Stimulated activated CD8-positive, alpha-beta memory T cell treated with anti-CD3 and anti-CD28 coated beads, Interleukin-2, amount 100 ng/mL, for 1 hour (primary cell): Measurements from ENCODE around the gene ANKRD52.

Source experiments
- DNase-seq, 2 donors: peaks; one replicate each; pipeline ENCODE4 v3.0.0-alpha.2; 2020; ENCODE audit warnings: low read depth in 2 of 2

The ANKRD52 gene

DNA sequence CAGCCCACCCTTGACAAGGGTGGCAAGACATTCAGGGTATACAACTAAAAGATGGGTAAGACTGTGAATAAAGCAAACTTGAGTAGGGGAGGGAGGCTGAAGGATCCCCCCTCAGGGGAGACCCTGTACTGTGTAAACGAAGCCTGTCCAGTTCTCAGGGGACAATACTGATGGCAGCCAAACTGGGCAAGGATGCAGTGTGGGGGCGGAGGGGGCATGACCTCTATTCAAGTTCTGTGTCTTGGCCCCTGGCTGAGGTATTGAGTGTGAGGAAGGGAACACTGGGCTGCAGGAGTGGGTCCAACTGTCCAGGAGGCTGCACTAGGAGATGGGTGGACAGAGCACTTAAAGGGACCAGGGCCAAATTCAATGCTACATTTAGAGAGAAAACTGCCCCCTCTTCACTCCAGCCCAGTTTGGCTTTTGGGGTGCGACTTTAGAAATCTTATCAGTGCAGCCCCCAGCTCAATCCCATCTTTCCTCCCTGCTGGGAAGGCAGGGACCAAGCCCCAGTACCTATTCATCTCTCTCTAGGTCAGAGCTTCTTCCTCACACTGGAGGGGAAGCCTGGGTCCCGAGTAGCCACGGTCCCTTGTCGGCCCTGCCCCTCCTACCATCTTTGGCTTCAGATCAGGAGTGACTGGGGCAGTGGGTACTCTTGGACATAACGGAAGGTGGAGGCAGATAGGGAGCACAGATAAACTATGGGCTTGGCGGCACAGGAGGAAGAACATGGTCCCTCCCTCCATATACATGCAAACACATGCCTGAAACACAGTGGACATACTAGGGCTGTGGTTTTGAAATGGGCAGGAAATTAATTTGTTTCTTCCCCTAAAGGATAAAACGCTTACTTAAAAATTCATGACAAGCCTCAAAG is 16.5 kb downstream of the ANKRD52 start:
- DNase-seq, result no peak

DNA sequence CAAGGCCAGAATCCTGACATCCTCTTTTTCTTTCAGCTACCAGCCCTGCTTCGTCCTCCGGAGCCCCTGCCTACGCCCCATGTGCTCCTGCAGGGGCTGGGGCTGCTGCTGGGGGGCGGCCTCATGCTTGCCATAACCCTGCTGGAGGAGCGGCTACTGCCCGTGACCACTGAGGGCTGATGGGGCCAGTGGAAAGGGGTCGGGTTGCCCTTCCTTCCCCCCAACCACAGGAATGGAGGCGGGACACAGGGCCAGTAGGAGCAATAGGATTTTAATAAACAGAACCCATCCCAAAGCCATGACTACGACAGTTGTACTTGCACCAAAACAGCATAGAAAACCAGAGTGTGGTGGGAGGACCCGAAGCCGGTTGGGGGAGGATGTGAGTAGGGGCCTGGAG is 20.6 kb downstream of the ANKRD52 start:
- no peak for DNase-seq

DNA sequence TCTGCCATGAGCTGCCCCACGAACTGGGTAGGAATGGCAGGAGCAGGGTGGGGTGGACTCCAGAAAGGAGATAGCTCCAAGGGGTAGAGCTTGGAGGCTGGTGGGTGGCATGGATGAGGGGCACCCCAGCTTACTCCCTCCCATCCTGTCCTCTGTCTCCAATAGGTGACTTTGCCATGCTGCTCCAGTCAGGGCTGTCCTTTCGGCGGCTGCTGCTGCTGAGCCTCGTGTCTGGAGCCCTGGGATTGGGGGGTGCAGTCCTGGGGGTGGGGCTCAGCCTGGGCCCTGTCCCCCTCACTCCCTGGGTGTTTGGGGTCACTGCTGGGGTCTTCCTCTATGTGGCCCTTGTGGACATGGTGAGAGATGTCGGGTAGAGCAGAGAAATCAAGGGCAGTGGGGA is 21.2 kb downstream of the ANKRD52 start:
- no peak for DNase-seq

GRCh38 chr12:56236091-56236490 is 22.1 kb downstream of the ANKRD52 start:
- DNase-seq, result no peak

GRCh38 chr12:56234746-56235436 is 23.3 kb downstream of the ANKRD52 start:
- DNase-seq, result no peak

GRCh38 chr12:56231184-56231582 is 27.0 kb downstream of the ANKRD52 start:
- DNase-seq, result no peak

DNA sequence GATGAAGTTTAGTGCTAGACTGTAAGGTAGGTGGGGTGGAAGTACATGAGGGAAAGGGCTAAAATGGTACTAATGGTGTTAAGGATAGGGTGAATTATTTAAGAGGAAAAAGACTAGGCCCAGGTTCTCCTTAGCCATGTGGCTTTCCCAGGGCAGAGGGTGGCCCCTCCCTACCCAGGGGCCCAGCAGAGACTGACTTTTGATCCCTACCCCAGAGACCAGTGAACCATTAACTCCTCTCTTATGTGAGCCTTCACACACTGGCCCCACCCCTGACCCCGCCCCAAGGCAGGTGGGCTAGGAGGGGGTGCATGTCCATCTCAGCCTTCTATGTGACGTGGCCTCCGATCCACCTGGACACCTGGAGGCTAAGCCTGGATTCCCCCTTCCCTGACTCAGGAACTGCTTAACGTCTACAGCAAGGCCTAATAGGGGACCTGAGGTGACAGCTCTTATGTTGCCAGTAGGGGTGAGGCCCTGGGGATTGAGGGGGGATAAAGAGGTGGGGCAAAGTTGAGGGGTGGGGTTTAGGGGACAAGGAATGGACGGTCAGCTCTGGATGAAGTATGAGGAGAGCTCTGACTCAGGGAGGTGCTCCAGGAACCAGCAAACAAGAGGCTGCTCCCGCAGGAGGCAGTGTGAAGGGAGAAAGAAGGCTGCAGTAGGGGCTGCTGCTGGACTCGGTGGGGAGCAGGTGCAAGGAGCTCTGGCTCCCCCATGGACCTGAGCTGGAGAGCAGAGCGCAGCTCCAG is 27.6 kb downstream of the ANKRD52 start:
- no peak for DNase-seq

DNA sequence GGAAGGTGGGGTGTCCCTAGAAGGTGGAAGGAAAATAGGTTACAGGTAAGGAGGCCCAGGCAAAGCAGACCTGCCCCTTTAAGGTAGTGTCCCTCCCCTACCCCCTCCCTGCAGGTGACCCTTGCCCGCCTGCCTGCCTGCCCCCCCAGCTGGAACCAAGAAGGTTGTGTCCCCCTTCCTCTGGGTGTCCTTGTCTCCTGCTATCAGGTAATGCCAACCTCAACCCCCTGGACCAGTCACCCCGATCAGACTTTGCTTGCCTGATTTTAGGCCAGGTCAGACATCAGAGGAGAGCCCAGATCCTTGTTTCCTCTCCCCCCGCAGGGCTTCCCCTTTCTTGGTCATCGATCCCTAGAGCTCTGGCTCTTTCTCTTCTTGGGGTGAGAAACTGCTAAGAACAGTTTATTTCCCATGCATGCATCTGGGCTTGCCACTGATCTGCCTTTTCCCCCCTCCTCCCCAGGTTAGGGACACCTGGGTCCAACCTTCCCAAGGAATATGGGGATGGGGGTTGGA is 28.2 kb downstream of the ANKRD52 start, which contains the start of gene SLC39A5:
TSS of gene SLC39A5 (plus strand) at position 136 of the 516 bp plus-strand sequence. CDS start 1,224 bp downstream, outside the sequence.
- no peak for DNase-seq

DNA sequence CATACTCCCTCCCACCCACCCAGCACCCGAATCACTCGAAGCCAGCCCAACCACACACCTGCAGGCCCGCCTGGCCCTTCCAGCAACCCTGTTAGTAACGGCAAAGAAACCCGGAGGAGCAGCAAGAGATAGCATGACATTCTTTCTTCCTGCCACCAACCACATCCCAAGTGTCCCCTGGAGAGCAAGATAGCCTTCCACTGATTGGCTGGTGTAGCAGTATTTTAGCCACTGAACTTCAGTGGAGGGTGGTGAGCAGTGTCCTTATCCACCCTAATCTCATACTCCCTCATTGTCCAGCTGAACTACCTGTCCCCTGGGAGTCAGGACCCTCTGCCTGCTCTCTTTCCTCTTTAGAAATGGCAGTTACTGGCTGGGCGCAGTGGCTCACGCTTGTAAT is 29.1 kb downstream of the ANKRD52 start:
- DNase-seq, result no peak

DNA sequence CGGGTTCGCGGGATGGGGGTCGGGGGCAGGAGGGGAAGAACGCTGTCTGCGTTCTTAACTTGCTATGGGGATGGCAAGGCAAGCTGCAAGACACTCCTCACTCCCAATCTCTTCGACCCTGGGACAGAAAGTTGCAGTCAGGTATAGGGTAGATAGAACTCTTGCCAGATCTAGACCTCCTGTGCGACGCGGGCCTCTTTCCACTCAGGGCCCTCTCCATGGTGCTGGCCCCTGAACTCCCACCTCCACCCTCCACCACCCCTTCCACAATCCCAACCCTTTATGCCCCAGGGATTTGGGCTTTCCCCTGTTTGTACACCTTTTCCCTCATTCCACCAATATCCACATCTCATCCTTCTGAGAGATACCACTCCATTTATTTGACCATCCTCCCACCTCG is 33.2 kb downstream of the ANKRD52 start:
- DNase-seq, result no peak

- peak; percentile 85 for DNase-seq
These were observed 34.0 kb downstream of the ANKRD52 start, which contains the start of gene NABP2 for GRCh38 chr12:56224102-56224701. Gene NABP2, plus strand, starts transcription at chr12:56224342. Its CDS starts 515 bp downstream, at chr12:56224857.

GRCh38 chr12:56223571-56224101 is 34.5 kb downstream of the ANKRD52 start:
- DNase-seq, result no peak

- no peak for DNase-seq
These were observed 35.7 kb downstream of the ANKRD52 start for GRCh38 chr12:56222531-56222895.

DNA sequence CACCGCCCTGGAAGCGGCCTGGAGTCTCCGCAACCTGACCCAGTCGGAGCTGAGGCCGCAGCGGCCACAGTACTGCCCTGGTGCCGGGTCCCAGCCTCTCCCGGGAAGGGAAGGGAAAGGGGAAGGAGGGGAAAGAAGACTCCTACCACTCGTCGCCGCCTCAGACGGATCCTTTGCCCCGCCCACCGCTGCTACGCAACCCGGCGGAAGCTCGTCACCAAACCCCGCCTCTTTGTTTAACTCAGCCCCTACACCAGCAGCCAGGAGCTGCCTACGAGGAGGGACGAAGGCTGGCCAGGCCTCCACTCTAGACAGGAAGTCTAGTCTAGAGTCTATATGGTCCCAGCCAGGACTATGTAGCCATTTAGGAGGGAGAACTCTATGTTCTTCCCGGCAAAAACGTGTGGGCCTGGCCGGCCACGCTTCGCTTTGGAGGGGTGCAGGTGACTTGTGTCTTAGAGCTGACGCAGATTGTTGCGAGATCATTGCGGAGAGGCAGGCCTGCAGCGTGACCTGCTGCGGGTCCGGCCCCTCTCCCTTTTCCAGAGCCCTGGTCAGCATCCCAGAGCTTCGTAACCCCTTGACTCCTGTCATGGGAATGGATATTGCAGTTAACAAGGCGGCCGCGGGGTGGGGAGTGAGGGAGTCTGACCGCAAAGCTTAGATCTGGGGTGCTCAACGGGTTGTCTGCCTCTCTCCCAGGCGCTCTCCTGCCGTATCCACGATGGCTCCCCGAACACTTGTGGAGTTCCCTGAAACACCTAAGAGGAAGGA is 36.2 kb downstream of the ANKRD52 start, which contains the start of gene RNF41:
TSS of gene RNF41 (minus strand) at position 166 of the 774 bp plus-strand sequence. CDS start 7,875 bp downstream, outside the sequence.
- DNase-seq, result peak; percentile 87 to 88

- DNase-seq, result no peak
These were observed 36.9 kb downstream of the ANKRD52 start for GRCh38 chr12:56221232-56221756.

- no peak for DNase-seq
These were observed 37.5 kb downstream of the ANKRD52 start for GRCh38 chr12:56220611-56221231.

GRCh38 chr12:56219840-56220239 is 38.3 kb downstream of the ANKRD52 start:
- no peak for DNase-seq

- DNase-seq, result no peak
These were observed 41.7 kb downstream of the ANKRD52 start for GRCh38 chr12:56216461-56216860.

GRCh38 chr12:56213878-56214277 is 44.3 kb downstream of the ANKRD52 start:
- no peak for DNase-seq

DNA sequence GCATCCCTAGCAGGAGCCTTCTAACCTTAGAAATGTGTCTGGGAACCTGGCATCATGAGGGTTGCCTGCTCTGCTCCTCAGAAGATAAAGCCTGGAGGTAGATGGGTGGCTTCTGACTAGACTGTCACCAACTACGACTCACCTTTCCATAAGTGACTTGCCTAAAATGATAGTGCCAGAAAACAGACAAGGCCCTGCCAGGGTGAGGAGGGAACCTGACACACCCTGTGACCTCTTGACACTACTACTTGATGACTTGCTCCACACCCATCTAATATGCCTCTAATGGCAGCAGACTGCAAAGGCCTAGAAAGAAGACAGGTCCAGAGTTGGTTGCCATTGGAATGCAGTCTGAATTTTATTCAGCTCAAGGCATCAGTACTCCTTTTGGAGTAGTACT is 45.8 kb downstream of the ANKRD52 start:
- no peak for DNase-seq
